K562 (cell line): ENCODE data around the gene KIF5A. TPM values are rescaled to one million over a fixed set of nuclear protein-coding genes. Genes with fewer than 3 reads are reported as not detected.

ENCODE experiments used
- CBX3 ChIP-seq, 2 experiments: IDR thresholded peaks; 1 replicate in 1 of 2; 2 replicates in 1 of 2; pipeline ENCODE4 v1.6.1; 2012; ENCODE audit warnings: inconsistent platforms in 2 of 2, low read length in 2 of 2, borderline replicate concordance in 1 of 2, control low read depth in 1 of 2
- CHD1 ChIP-seq: fragments of 200-600 bp; sonication (generic); IDR thresholded peaks from one replicate; pipeline ENCODE4 v1.6.1; 2012; ENCODE audit warnings: mild to moderate bottlenecking, moderate library complexity, low read length, inconsistent platforms
- ELF4 ChIP-seq: fragments of 450-650 bp; formaldehyde crosslinking; IDR thresholded peaks from 2 replicates; pipeline ENCODE4 v1.4.0; 2022; ENCODE audit warnings: missing genetic modification characterization
- ETV5 ChIP-seq: sonication (generic); formaldehyde crosslinking; IDR thresholded peaks from 2 replicates; pipeline ENCODE4 v1.4.0; 2020; ENCODE audit warnings: low read depth, mild to moderate bottlenecking, missing genetic modification reagents
- FOXK1 ChIP-seq: sonication (generic); formaldehyde crosslinking; IDR thresholded peaks from 2 replicates; pipeline ENCODE4 v1.8.0; 2022; ENCODE audit warnings: missing genetic modification reagents, mild to moderate bottlenecking, borderline replicate concordance
- GABPA ChIP-seq: fragments of 200-800 bp; sonication (Bioruptor generic); conservative IDR thresholded peaks from 2 replicates; pipeline ENCODE4 v1.6.1; 2016; ENCODE audit warnings: low read depth, missing genetic modification characterization, missing compliant biosample characterization
- GTF2E2 ChIP-seq: fragments of 200-800 bp; sonication (Bioruptor generic); IDR thresholded peaks from 2 replicates; pipeline ENCODE4 v1.6.1; 2016; ENCODE audit warnings: missing genetic modification characterization, missing compliant biosample characterization
- NFRKB ChIP-seq: fragments of 450-650 bp; IDR thresholded peaks from 2 replicates; pipeline ENCODE4 v1.6.1; 2016; ENCODE audit warnings: low read depth
- NR1H2 ChIP-seq: sonication (generic); formaldehyde crosslinking; IDR thresholded peaks from 2 replicates; pipeline ENCODE4 v1.4.0; 2020; ENCODE audit warnings: mild to moderate bottlenecking, missing genetic modification reagents
- NR2C1 ChIP-seq, 2 experiments: fragments of 450-650 bp; IDR thresholded peaks; 2 replicates each; pipeline ENCODE4 v1.6.1; 2017; ENCODE audit warnings: mild to moderate bottlenecking in 2 of 2, antibody characterized with exemption in 1 of 2, inconsistent platforms in 1 of 2, missing compliant biosample characterization in 1 of 2, missing genetic modification characterization in 1 of 2
- PHF21A ChIP-seq: fragments of 450-650 bp; IDR thresholded peaks from 2 replicates; pipeline ENCODE4 v1.6.1; 2017; ENCODE audit warnings: low read depth, borderline replicate concordance
- PTTG1 ChIP-seq: fragments of 450-650 bp; IDR thresholded peaks from 2 replicates; pipeline ENCODE4 v1.6.1; 2016; ENCODE audit warnings: low read depth, mild to moderate bottlenecking, missing genetic modification characterization, missing compliant biosample characterization
- SMAD4 ChIP-seq: fragments of 250-450 bp; sonication (Bioruptor Pico); conservative IDR thresholded peaks from 2 replicates; pipeline ENCODE4 v1.8.0; 2021; ENCODE audit warnings: inconsistent platforms, mild to moderate bottlenecking, moderate library complexity
- SMC3 ChIP-seq: conservative IDR thresholded peaks from 2 replicates; pipeline ENCODE4 v1.6.1; 2011; ENCODE audit warnings: low read depth, low read length, improper control_type of control experiment; ENCODE audit not compliant: insufficient read depth
- STAT5A ChIP-seq: IDR thresholded peaks from 2 replicates; pipeline ENCODE4 v1.6.1; 2012; ENCODE audit warnings: low read length, inconsistent platforms, borderline replicate concordance
- TARDBP ChIP-seq: fragments of 450-650 bp; IDR thresholded peaks from 2 replicates; pipeline ENCODE4 v1.6.1; 2016
- ZBTB7A ChIP-seq: IDR thresholded peaks from 2 replicates; pipeline ENCODE4 v1.6.1; 2011; ENCODE audit warnings: low read depth, mild to moderate bottlenecking, low read length, moderate library complexity, borderline replicate concordance; ENCODE audit not compliant: control insufficient read depth
- ZBTB9 ChIP-seq: fragments of 450-650 bp; formaldehyde crosslinking; IDR thresholded peaks from 2 replicates; pipeline ENCODE4 v1.4.0; 2020; ENCODE audit warnings: mild to moderate bottlenecking, moderate library complexity
- ZNF589 ChIP-seq: fragments of 200-800 bp; sonication (Bioruptor generic); IDR thresholded peaks from 2 replicates; pipeline ENCODE4 v1.6.1; 2016; ENCODE audit warnings: low read depth, missing genetic modification characterization, missing compliant biosample characterization
- ZNF592 ChIP-seq: fragments of 450-650 bp; IDR thresholded peaks from 2 replicates; pipeline ENCODE4 v1.6.1; 2017; ENCODE audit warnings: antibody characterized with exemption, mild to moderate bottlenecking
- polyA plus RNA-seq, 8 experiments: library from polyadenylated mRNA; depleted of rRNA in 4 of 8; stranded (reverse) in 5 of 8; unstranded in 3 of 8; fragments of >200 nt; fragmentation: Nextera tagmentation in 2 of 8; fragmentation: Illumina TruSeq in 1 of 8; extraction: Ambion mirVana in 2 of 8; extraction: Trizol in 1 of 8; gene quantifications; 2 replicates each; pipeline versions ENCODE4 v1.2.1 to v1.2.3, GENCODE V29; 2011 to 2014; ENCODE audit warnings: inconsistent platforms in 1 of 8, missing spikeins in 1 of 8
- total RNA-seq, 7 experiments: library from RNA; depleted of rRNA in 6 of 7; stranded (reverse); fragments of >200 nt in 6 of 7; fragmentation: Illumina TruSeq in 2 of 7; extraction: Trizol in 2 of 7; gene quantifications; 2 replicates each; pipeline versions ENCODE4 v1.2.1 to v1.2.3, GENCODE V29; 2011 to 2021; ENCODE audit warnings: low replicate concordance in 1 of 7

The KIF5A gene
- total and polyA plus RNA-seq, 9 of the 15 experiments (the other 6 are each of a cell fraction or from before 2014, with no cell fraction given), result 3.4 to 17.7 (median 8.0) TPM

DNA sequence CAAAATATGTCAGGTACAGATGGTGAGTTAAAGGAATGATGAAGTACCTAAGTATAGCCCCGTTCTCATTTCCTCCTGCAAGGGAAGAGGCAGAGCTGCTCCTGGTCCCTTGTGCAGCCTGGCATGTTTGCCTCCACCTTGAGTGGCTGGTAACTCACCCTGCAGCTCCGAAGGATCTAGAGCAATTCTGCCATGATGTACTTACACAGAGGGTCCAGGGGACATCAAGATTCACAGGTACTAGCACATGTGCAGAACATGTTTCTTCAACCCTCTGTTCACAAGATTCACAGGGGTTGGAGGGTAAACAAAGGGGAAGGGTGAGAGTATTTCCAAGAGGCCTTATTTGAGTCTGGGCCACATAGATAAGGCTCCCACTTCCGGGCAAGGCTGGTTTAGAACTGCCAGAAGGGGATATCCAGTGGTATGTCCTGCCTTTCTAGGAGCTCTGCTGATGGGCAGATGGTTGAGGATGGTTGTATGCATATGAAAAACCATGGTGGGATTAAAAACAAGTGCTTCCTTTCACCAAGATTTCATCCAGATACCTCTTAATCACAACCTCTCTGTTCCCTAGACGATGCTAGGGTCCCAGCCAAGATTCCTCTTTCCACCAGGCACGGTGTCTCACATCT lies 10.6 kb upstream of the KIF5A start (continued):
- TF ChIP-seq SMC3, result no peak
- peak in 1 of 2 experiments; percentile 75; a peak in 1 of 3 replicates for TF ChIP-seq CBX3 (IDR thresholded peaks at IDR 0.05; ENCODE audit: borderline replicate concordance in 1 of 2, low read length in 2 of 2)
- peak; percentile 97 for TF ChIP-seq ZNF592
- TF ChIP-seq CHD1, result no peak
- 0 out of 2 replicates have a peak, but pooled peaks have one; percentile 46 for TF ChIP-seq NFRKB
- TF ChIP-seq SMAD4, result peak; percentile 82
- no peak for TF ChIP-seq NR1H2 (CRISPR knock-in tag)
- TF ChIP-seq ZNF589 (CRISPR knock-in tag), result 0 out of 2 replicates have a peak, but pooled peaks have one; percentile 58
- TF ChIP-seq FOXK1 (CRISPR knock-in tag), result 0 out of 2 replicates have a peak, but pooled peaks have one; percentile 55
- TF ChIP-seq ZBTB9 (CRISPR knock-in tag), result 0 out of 2 replicates have a peak, but pooled peaks have one; percentile 53
- no peak for TF ChIP-seq ELF4
- TF ChIP-seq ETV5 (CRISPR knock-in tag), result peak; percentile 98
- peak; percentile 71 for TF ChIP-seq GABPA (tag)
- peak; percentile 85 for TF ChIP-seq NR2C1 (IDR thresholded peaks at IDR 0.05)
- peak; percentile 80 for TF ChIP-seq NR2C1 (tag; IDR thresholded peaks at IDR 0.05)
- TF ChIP-seq PHF21A, result peak; percentile 64; the same call in 1 of the 2 replicates
- TF ChIP-seq PTTG1 (tag), result no peak
- TF ChIP-seq GTF2E2, result no peak
- TF ChIP-seq STAT5A, result peak; percentile 85
- 0 out of 2 replicates have a peak, but pooled peaks have one; percentile 61 for TF ChIP-seq ZBTB7A
- TF ChIP-seq TARDBP, result peak; percentile 63; the same call in 1 of the 2 replicates
